HL-60/S4 treated with retinoic acid at 250 ng/mL for 4 days and 3 days (cell line): ENCODE measurements around the gene CMTM2.

ENCODE experiments used
- in situ Hi-C: fragments of 300-500 bp; cut with MboI; formaldehyde crosslinking; loops from 2 replicates; pipeline ENCODE4 v1.7.0; 2022; ENCODE audit warnings: low sequenced_read_pairs

Gene CMTM2

GRCh38 chr16:66578651-66579531 is at the start of gene CMTM2:
Gene CMTM2, plus strand, starts transcription at chr16:66579463. Its CDS starts 145 bp downstream, at chr16:66579608.
- in situ Hi-C loops = loop anchor here (25.0 kb wide), 1 partner anchor 167 kb away; no protein-coding TSS in a partner anchor

GRCh38 chr16:66529475-66529874 is 49.8 kb upstream of the CMTM2 start:
- in situ Hi-C loops = no loop called here

- in situ Hi-C loops = no loop called here
These were observed 44.9 kb upstream of the CMTM2 start for GRCh38 chr16:66534376-66534799.

GRCh38 chr16:66536525-66536924 is 42.7 kb upstream of the CMTM2 start:
- in situ Hi-C loops = no loop called here

GRCh38 chr16:66537236-66537635 is 42.0 kb upstream of the CMTM2 start:
- in situ Hi-C loops = no loop called here

- in situ Hi-C loops = no loop called here
These were observed 40.4 kb upstream of the CMTM2 start for GRCh38 chr16:66538910-66539309.

- in situ Hi-C loops = no loop called here
These were observed 39.4 kb upstream of the CMTM2 start for GRCh38 chr16:66539623-66540469.

- in situ Hi-C loops = no loop called here
These were observed 37.6 kb upstream of the CMTM2 start for GRCh38 chr16:66541388-66542355.

GRCh38 chr16:66542396-66542795 is 36.9 kb upstream of the CMTM2 start:
- in situ Hi-C loops = no loop called here

- in situ Hi-C loops = no loop called here
These were observed 35.7 kb upstream of the CMTM2 start for GRCh38 chr16:66543541-66543940.

- in situ Hi-C loops = no loop called here
These were observed 35.1 kb upstream of the CMTM2 start for GRCh38 chr16:66544016-66544757.

- in situ Hi-C loops = no loop called here
These were observed 31.9 kb upstream of the CMTM2 start for GRCh38 chr16:66547101-66547989.

GRCh38 chr16:66548068-66548467 is 31.2 kb upstream of the CMTM2 start:
- in situ Hi-C loops = no loop called here

GRCh38 chr16:66548868-66549267 is 30.4 kb upstream of the CMTM2 start:
- in situ Hi-C loops = no loop called here

- in situ Hi-C loops = no loop called here
These were observed 29.8 kb upstream of the CMTM2 start, which contains the start of gene TK2 for GRCh38 chr16:66549284-66550131. Gene TK2, minus strand, starts transcription at chr16:66550122. Its CDS starts 61 bp downstream, at chr16:66550061.

- in situ Hi-C loops = no loop called here
These were observed 27.9 kb upstream of the CMTM2 start for GRCh38 chr16:66551348-66551759.

GRCh38 chr16:66551788-66552285 is 27.4 kb upstream of the CMTM2 start:
- in situ Hi-C loops = no loop called here
